ENCODE results near the gene DCTD. TPM values are rescaled to one million over a fixed set of nuclear protein-coding genes. Genes with fewer than 3 reads are reported as not detected.

DCTD gene
- total RNA-seq, 1 experiment from 2014 or later = 100 TPM

- Histone ChIP-seq H3K14ac (ENCODE audit: insufficient read depth, low read length) (no peak overlapping the region), H2BK12ac (ENCODE audit: insufficient read length, low read depth, low read length) (no peak overlapping the region), H2AFZ (ENCODE audit: low read length) (no peak overlapping the region), H2BK5ac (ENCODE audit: insufficient read length, low read length) (no peak overlapping the region), H4K8ac (replicated peaks; ENCODE audit: insufficient read length, low read depth, low read length) (no peak overlapping the region), H2BK15ac (ENCODE audit: low read depth, low read length) (no peak overlapping the region), H3K27ac (ENCODE audit: insufficient read length, low read depth, low read length) (no peak overlapping the region), H2BK20ac (ENCODE audit: low read depth, low read length, poor library complexity, severe bottlenecking) (no peak overlapping the region), H4K20me1 (ENCODE audit: control insufficient read depth, insufficient read depth, insufficient read length) (no peaks in the 10 kb centered on the region), H3K4me1 (ENCODE audit: insufficient read depth, low read length) (no peaks in the 10 kb centered on the region), H3T11ph (ENCODE audit: low read length) (no peak overlapping the region), H3K4ac (ENCODE audit: low read depth, low read length) (no peak overlapping the region), H4K91ac (ENCODE audit: insufficient read length, low read depth, low read length) (no peak overlapping the region), H3K23ac (ENCODE audit: insufficient read length, low read depth, low read length) (no peak overlapping the region), H2AK5ac (ENCODE audit: insufficient read length, low read length) (no peak overlapping the region), H3K56ac (ENCODE audit: insufficient read length, low read depth, low read length) (no peak overlapping the region), H4K5ac (ENCODE audit: insufficient read length, low read depth, low read length) (no peak overlapping the region), H3K23me2 (ENCODE audit: insufficient read length, low read depth, low read length, poor library complexity, severe bottlenecking) (no peaks in the 10 kb centered on the region), H3K4me2 (ENCODE audit: insufficient read depth, insufficient read length, low read length) (no peak overlapping the region), H3K79me2 (ENCODE audit: insufficient read depth, low read length) (no peaks in the 10 kb centered on the region), H3K9me3 (ENCODE audit: control insufficient read depth, low read depth, low read length) (no peaks in the 10 kb centered on the region), H3K18ac (ENCODE audit: insufficient read length, low read depth, low read length) (no peak overlapping the region), H3K79me1 (ENCODE audit: insufficient read depth, low read depth, low read length, poor library complexity, severe bottlenecking) (no peaks in the 10 kb centered on the region), H2BK120ac (ENCODE audit: low read depth, low read length, poor library complexity, severe bottlenecking) (no peak overlapping the region), H3K9ac (ENCODE audit: extremely low read depth, insufficient read length, low read length) (no peak overlapping the region), H3K27me3 (ENCODE audit: insufficient read depth, low read length) (no peaks in the 10 kb centered on the region)
- Mint-ChIP-seq H3K4me3 (no peak overlapping the region; a peak in 1 of 5 replicates), H3K36me3 (ENCODE audit: insufficient read depth in 1 of 3, low read depth in 3 of 3) (no peaks in the 10 kb centered on the region), H3K27me3 (ENCODE audit: low read depth) (peaks cover 3% of the 10 kb centered on the region), H3K27ac (no peak overlapping the region), H3K9me3 (no peaks in the 10 kb centered on the region; a peak in 1 of 5 replicates), H3K4me1 (peaks cover 14 to 18% of the 10 kb centered on the region in 2 experiments)
- no peak for DNase-seq
- no peak for TF ChIP-seq CTCF (conservative IDR thresholded peaks at IDR 0.05)
- no CpG with 5 or more reads among the region's 5 CpGs for WGBS (ENCODE audit: extremely low coverage, insufficient read length, low lambda C conversion rate)
These were observed 20.4 kb upstream of the DCTD start for GRCh38 chr4:182937268-182938204.
